IPS-NIHi7 (cell line): ENCODE data around the gene PDIA6.
"Not testable (repeated sequence)": the region's sequence is repeated elsewhere in the genome, so short reads cannot be mapped to it uniquely, and the experiment has no call there.

Source experiments
- DNase-seq: peaks from one replicate; pipeline ENCODE4 v3.0.0; 2012; ENCODE audit warnings: mixed read lengths; ENCODE audit errors: extremely low spot score

PDIA6 gene

DNA sequence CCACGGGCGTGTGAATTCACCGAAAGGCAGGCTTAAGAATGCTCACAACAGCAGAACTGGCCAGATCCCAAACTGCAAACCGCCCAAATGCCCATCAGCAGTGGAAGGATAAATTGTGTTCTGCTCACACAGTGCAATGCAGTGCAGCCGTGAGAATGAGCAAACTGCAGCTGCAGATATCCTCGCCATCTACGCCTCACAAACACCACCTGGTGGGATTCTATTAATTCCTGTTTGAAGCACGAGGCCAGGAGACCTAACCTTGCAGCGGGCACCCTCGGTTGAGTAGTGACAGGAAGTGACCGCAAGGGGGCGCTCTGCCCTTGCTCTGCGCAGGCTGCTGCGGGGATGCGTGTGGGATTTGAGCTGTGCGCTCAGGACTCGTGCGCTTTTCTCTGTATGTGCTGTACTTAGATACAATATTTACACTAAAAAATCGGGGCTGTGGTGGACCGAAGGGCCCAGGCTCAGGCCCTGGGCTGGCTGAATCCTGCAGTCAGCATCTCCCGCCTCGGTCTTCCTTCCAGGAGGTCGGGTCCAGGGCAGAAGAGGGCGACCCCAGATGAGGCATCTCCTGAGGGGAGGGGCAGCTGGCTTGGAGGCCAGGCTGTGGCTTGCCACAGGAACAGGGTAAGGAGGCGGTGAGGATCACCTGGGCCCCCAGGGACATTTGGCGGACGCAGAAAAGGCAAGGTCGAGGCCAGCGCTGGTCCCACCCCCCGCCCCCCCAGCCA is 19.8 kb upstream of the PDIA6 start:
- peak; percentile 91 for DNase-seq

DNA sequence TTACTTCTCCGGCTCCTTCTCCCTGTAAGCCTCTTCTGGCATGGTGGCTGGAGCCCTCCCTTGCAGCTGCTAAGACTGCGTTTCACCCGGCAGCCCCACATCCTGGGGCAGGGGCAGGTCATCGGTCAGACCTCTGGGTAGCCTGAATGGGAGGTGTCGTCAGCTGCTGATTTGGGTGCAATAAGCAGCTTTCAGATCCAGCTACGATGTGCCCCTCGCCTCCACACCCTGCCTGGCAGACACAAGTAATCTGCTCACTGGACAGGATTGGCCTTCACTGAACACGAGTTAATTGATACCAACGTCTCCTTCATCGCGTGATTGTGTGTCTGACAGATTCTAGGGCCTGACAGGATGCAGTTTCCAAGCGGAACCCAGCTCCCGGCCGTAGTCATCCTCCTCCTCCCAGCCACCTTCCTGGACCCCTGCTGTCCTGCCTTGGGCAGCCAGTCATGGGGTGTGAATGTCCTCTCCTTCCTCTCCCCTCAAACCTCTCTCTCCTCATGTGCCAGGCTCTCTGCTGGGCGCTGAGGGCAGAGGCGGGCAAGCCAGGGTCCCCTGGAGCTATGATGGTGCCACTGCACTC is 18.9 kb upstream of the PDIA6 start:
- no peak for DNase-seq

- no peak for DNase-seq
Observed at GRCh38 chr2:10830641-10831399, 18.2 kb upstream of the PDIA6 start.

DNA sequence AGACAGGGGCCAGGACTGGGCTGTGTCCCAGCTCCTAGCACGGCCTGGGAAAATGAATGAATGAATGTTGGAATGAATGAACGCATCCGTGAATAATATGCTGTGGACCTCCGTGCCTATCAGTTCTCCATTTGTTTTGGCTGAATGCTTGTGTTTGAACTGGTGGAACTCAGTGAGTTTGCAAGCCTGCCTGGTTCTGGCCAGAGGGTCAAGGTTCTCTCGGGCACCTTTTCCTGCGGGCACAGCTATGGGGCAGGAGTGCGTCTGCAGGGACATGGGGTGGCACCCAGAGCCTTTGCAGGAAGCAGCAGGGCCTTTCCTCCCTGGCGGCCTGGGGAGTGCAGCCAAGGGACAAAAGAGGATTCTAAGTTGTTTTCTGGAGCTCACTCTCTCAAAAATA is 17.6 kb upstream of the PDIA6 start:
- DNase-seq, result no peak

- no peak for DNase-seq
Observed at GRCh38 chr2:10829299-10829698, 16.7 kb upstream of the PDIA6 start.

- no peak for DNase-seq
Observed at GRCh38 chr2:10828346-10828745, 15.8 kb upstream of the PDIA6 start.

GRCh38 chr2:10826625-10827024 is 14.0 kb upstream of the PDIA6 start:
- no peak for DNase-seq

- no peak for DNase-seq
Observed at GRCh38 chr2:10826026-10826425, 13.4 kb upstream of the PDIA6 start.

DNA sequence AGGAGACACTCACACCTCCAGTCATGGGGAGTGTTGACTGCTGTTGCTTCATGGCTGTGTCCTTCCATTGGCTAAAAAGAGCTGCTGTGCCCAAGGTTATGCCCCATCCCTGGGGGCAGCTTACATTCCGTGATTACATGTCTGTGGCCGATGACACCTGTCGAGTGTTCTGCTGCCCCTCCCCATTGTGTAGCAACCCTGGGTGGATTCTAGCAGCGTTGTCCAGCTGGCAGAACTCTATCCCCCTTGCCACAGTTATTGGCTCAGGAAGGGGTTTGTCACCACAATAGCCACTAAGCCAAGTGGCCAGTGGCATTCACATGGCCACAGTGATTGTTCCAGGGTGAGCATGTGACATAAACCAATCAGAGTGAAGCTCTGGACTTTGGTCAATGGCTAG is 11.6 kb upstream of the PDIA6 start:
- DNase-seq, result no peak

DNA sequence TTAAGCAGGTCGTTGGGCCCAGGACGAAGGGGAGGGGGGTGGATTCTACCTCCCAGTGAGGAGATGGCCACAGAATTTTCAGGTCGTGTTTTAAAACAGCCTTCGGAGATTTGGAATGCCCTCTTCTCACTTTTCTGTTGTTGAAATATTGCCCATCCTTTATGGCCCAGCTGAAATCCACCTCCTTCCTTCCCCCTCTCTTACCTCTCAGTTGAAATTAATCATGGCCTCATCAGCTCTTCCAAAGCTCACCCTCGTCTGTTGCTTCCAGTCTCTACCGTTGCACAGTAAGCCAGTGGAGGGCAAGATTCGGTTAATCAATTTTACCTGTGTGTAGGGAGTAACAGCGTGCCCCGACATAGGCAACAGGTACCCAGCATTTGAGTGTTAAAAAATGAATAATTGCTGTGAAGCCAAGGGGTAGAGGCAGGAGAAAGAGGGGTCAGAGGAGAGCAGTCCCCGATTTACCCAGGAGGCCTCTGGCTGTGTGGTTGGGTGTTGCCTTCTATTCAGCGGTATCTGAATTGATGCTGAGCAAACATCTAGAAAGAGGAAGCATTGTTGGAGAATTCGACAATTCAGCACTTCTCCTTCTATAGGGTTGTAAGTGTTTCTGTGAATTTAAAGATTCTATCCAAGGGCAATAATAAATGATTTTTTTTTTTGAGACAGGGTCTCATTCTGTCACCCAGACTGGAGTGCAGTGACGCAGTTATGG is 8.6 kb upstream of the PDIA6 start:
- no peak for DNase-seq

DNA sequence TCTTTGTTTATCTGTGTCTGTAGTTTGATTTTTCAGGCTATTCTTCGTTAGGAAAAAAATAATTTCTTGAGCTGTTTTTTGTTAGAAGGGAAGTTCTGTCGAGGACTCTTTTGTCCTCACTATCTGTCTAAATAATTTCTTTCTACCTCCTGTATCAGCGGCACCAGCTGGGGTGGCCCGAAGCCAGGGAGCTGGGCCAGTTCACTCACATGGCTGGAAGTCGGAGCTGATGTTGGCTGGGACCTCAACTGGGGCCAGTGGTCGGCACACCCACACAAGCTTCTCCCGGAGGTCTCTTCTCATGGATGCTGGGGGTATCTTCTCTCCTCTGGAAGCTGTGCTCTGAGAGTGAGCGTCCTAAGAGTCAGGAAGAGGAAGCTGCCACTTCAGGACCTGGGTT is 8.0 kb upstream of the PDIA6 start:
- no peak for DNase-seq

GRCh38 chr2:10819714-10820314 is 7.2 kb upstream of the PDIA6 start:
- no peak for DNase-seq

- no peak for DNase-seq
Observed at GRCh38 chr2:10818984-10819383, 6.4 kb upstream of the PDIA6 start.

DNA sequence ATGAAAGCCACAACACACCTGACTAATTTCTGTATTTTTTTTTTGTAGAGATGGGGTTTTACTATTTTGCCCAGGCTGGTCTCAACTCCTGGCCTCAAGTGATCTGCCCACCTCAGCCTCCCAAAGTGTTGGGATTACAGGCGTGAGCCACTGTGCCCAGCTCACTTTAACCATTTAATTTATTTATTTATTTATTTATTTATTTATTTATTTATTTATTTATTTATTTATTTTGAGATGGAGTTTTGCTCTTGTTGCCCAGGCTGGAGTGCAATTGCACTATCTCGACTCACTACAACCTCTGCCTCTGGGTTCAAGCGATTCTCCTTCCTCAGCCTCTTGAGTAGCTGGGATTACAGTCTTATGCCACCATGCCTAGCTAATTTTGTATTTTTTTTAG is 5.7 kb upstream of the PDIA6 start:
- DNase-seq, result not testable (repeated sequence)

DNA sequence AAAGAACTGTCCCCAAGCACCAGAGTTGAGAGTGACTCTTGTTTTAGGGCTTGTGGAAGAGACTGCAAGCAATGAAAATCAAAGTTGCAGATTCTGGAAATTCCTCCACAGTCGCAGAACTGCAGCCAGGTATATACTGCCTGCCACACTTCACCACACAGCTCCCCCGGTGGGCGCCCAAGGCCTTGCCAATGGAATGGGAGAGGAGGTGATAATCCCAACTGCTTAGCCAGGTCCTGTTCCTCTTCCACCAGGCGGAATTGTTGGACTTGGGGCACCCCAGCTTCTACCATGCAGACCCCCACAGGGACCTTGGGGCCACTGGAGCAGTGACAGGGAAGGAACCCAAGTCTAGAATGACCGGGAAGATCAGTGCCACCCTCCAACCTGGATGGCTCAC is 4.8 kb upstream of the PDIA6 start:
- peak; percentile 76 for DNase-seq

DNA sequence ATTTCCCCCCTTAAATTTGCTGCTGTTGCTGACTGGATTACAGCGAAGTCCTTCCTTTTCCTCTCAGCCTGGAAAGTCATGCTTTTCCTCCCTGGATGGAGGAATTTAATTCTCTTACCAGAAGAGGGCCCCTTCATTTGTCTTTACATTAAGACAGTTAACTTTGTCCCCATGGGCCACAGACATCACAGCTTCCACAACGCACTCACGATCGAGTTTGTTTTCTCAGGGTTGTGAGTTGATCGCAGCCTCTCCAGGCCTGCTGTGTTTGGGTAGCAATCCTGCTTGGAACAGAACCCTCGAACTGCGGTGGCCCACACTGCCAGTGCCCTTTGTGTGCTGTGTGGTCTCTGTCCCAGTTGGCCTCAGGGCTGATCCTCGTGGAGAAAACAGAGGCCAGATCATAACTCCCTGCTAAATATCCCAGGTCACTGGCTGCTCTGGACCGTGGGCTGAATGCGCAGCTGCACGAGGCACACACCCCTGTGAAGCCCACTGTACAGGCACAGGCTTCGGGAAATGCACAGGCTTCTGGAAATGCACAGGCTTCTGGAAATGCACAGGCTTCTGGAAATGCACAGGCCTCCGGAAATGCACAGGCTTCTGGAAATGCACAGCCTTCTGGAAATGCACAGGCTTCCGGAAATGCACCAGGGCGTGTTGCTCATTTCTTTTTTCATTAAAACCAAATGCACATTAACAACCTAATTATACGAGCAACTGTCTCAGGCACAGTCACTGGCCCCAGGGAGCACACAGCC is 2.2 kb upstream of the PDIA6 start:
- no peak for DNase-seq

DNA sequence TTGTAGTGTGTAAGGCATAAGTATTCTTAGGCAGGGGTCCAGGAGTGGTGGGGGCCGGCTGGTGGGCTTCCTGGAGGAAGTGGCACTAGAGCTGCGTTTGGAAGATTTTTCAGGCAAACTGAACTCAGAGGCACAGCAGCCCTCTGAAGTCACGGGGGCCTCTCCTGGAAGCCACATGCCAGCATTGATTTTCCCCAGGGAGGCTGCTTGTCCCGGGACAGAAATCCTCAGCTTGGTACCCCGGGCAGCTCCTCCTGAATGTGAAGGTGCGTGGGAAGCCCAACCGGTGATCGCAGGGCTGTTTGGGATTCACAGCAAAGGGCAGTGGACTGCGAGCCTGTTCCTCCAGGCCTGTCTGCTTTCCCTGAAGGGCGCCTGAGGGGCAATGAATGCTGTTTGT is 1.6 kb upstream of the PDIA6 start:
- DNase-seq, result no peak

DNA sequence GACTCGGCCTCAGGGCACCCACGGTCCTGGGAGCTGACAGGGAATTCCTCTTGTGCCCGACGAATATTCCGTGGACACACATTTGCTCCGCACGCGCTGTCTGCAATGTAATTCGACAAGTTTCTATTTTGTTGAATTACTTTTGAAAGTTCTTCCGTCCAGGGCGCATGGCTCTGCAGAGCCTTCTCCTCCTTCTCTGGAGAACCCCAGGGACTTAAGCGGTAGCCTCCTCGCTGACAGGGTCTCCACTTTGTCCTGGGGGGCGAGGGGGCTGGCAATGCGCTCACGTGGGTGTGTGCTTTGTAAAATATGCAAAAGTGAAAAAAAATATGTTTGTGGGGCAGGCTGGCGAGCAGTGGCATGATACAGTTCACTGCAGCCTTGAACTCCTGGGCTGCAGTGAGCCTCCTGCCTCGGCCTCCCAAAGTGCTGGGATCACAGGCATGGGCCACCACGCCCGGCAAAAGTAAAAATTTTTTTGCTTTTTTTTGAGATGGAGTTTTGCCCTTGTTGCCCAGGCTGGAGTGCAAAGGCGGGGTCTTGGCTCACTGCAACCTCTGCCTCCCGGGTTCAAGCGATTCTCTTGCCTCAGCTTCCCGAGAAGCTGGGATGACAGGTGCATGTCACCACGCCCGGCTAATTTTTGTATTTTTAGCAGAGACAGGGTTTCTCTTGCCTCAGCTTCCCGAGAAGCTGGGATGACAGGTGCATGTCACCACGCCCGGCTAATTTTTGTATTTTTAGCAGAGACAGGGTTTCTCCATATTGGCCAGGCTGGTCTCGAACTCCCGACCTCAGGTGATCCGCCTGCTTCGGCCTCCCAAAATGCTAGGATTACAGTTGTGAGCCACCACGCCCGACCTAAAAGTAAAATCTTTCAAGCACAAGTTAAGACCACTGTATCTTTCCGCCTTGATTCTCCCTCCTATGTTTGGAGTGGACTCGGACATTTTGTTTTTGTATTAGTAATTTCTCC is 866 bp upstream of the PDIA6 start:
- DNase-seq, result not testable (repeated sequence)

DNA sequence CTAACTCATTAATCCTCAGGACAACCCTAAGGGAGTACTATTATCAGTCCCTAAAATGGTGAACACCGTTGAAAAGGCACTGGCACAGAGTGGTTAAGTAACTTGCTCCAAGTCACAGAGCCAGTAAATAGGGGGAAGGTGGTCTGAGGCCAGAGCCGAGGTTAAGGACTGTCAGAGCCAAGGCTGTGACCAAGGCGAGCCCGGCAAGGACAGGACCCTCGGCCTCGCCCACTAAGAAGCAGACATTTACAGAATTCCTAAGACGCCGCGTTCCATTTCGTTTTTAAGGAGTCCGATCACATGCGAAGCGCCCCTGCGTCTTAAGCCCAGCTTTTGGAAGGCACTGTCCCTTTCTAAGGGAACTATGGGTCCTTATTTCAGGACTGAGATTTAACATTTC is 1.1 kb downstream of the PDIA6 start:
- no peak for DNase-seq
